Left renal cortex interstitium (tissue), 4 donors: ENCODE measurements around the gene RBP3. TPM values are rescaled to one million over a fixed set of nuclear protein-coding genes. Genes with fewer than 3 reads are reported as not detected.

ENCODE experiments used
- DNase-seq, 4 donors: peaks; one replicate each; pipeline ENCODE4 v3.0.0-alpha.2; 2013; ENCODE audit warnings: low read depth in 4 of 4, low spot score in 2 of 4, missing footprints in 1 of 4
- polyA plus RNA-seq, 4 donors: library from polyadenylated mRNA; unstranded; fragments of 120-200 nt; gene quantifications; one replicate each; pipeline ENCODE4 v1.2.1, GENCODE V29; 2013; ENCODE audit not compliant: insufficient read length in 4 of 4

RBP3 gene
- polyA plus RNA-seq, 4 donors: 0.13 to 0.17 (median 0.16) TPM

DNA sequence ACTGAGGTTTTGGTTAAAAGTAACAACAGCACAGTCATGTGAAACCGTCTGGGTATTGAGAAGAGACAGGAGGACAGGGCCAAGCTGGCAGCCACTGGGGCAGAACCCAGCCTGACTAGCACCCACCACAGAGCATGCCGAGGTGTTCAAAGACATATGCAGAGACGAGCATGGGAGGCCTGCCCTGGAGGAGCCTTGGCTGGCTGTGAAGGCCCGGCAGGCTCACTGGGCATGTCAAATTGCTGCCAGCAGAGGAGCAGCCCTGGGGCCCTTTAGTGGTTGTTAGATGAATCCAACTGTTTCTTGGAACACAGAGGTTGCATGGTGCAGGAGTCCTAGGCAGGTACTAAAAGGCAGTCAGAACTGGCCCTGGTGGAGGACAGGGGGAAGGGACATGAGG, 30.9 kb upstream of the RBP3 start:
- no peak for DNase-seq

DNA sequence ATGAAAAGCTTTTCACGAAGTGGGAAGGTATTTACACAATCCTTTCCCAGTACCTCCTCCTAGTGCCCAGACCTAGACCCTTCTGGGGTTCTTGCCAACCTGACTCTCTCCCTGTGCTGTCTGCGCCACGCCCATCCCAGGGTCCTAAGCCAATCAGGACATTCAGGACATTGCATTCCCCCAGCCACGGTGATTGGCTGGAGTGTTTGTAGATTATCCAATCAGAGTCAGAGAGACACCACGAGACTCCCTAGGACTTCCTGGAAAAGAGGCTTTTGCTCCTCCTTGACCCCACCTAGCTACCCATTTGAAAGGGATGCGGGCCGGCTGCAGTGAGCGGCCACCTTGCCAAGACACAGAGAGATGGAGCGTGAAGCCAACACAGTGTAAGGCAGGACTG, 29.5 kb upstream of the RBP3 start:
- no peak for DNase-seq

DNA sequence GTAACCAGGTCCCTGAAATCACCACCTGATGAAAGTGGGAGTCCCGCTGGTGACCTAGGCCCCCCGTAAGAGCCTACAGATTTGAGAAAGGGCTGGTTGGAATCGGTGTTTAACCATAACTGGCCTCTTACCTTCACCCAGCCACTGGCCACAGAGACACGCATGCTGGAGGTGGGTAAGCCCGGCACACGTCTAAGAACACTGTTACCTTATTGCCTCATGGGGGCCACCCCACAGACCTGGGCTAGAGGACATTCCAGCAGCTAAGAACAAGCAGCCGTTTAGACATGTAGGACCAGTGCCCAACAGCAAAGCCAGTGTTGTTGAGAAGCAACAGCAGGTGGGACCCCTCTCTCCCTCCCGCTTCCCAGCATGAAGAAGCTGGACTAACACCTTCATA, 28.4 kb upstream of the RBP3 start:
- no peak for DNase-seq

DNA sequence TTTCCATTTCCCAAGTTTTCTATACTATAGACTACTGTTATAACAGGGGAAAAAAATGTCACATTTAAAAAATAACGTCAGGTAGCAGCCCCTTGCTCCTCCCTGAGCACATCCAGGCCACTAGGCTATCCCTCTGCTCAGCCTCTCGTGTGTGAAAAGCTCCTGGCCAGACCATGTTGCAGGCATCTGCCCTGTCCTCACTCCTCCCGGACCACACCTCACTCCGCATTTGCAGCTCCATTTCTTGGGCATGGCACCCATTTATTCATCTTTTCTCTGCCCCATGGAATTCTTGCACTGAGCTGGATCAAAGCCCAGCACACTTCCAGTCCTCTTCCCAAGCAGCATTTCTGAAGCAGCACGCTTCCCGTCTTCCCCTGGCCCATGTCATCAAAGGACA, 27.4 kb upstream of the RBP3 start:
- DNase-seq: no peak

DNA sequence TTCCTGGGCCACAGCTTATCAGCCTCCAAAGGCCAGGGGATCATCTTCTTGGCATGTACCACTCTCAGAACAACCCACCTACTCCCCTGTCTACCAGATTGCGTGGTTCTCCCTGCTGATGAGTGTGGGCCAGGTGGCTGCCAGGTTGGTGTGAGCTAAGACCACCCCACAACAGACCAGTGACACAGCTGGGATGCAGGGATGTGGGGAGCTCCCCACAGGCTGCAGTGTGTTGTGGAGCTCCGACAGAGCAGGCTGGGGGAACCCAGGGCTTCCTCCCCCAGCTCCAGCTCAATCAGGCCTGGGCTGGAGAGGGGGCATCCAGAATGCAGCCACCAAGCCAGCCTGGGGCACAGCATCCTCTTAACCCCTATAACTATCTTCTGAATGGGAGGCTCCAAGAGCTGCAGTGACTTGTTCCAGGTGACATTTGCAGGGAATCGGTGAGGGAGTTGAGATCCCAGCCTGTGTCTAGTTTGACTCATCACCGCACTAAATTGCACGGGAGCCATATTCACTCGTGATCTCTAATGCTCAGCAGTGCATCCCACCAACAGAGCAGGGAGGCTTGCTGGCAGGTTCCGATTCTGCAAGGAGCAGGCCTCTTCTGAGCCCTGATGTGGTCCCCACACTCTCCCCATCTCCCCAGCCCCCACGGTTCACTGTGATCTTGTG, 26.5 kb upstream of the RBP3 start:
- no peak for DNase-seq

DNA sequence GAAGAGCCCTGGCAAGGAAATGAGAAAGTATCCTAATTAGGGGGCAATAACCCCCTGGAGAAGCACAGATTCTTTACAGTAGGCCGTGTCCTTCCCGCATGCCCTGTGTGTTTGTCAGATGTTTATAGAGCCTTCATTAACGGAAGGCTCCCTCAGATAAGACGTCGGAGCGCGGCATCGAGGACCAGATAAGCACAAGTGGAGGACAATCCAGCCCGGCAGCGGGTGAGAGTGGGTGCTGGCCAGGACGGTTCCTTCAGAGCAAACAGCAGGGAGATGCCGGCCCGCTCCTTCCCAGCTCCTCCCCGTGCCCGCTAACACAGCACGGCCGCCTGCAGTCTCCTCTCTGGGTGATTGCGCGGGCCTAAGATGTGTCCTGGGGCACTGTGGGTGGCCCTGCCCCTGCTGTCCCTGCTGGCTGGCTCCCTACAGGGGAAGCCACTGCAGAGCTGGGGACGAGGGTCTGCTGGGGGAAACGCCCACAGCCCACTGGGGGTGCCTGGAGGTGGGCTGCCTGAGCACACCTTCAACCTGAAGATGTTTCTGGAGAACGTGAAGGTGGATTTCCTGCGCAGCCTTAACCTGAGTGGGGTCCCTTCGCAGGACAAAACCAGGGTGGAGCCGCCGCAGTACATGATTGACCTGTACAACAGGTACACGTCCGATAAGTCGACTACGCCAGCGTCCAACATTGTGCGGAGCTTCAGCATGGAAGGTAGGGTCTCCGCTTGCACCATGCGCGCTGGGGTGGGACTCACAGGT, 25.7 kb upstream of the RBP3 start, which contains the start of gene GDF2:
Gene GDF2 (plus strand): TSS at position 155 of the 762 bp plus-strand sequence. CDS start 215 bp downstream, at position 370.
- DNase-seq: no peak

DNA sequence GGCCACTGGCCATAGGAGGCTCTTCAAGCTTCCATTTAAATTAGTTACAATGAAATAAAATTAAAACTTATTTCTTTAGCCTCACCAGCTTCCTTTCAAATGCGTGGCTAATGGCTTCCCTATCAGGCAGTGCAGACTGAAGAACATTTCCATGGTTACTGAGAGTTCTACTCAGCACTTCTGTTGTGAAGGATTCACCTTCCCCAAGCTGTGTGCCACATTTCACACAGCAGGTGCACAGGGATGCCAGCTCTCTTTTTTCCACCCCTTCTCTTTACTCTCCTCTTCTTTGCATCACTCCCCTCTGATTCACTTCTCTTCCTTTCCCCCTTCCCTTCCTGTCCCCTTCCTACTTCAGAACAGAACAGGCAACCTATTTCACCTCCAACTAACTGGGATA, 25.1 kb upstream of the RBP3 start:
- no peak for DNase-seq

DNA sequence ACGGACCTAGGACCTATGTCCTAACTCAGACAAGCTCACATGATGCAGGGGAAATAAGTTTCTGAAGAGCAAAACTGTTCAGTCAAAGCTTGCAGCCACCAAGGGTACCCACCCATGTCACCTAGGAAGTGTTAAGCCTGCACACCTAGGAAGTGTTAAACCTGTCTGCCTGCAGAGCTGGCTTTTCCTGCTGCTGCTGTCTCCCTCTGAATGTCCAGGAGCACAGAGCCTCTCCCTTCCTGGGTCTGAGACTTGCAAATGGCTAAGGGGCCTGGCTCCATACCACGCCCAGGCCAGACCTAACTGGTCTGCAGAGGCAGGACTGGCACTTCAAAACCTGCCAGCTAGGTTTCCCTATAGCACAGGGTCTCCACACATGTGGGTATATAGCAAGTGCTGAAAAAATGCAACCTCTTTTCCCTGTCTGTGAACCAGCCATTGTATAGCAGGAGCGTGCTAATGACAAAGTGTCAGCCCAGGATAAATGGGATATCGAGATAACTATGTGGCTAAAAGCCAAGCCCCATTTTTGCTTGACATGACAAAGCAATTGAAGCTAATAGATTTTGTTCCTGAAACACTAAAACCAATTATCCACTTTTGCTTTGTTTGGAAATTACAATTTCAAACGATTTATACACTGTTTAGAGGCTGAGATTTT, 24.4 kb upstream of the RBP3 start:
- no peak for DNase-seq

DNA sequence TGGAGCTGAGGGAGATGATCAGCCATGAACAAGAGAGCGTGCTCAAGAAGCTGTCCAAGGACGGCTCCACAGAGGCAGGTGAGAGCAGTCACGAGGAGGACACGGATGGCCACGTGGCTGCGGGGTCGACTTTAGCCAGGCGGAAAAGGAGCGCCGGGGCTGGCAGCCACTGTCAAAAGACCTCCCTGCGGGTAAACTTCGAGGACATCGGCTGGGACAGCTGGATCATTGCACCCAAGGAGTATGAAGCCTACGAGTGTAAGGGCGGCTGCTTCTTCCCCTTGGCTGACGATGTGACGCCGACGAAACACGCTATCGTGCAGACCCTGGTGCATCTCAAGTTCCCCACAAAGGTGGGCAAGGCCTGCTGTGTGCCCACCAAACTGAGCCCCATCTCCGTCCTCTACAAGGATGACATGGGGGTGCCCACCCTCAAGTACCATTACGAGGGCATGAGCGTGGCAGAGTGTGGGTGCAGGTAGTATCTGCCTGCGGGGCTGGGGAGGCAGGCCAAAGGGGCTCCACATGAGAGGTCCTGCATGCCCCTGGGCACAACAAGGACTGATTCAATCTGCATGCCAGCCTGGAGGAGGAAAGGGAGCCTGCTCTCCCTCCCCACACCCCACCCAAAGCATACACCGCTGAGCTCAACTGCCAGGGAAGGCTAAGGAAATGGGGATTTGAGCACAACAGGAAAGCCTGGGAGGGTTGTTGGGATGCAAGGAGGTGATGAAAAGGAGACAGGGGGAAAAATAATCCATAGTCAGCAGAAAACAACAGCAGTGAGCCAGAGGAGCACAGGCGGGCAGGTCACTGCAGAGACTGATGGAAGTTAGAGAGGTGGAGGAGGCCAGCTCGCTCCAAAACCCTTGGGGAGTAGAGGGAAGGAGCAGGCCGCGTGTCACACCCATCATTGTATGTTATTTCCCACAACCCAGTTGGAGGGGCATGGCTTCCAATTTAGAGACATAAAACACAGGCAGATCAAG, 22.6 kb upstream of the RBP3 start:
- no peak for DNase-seq

DNA sequence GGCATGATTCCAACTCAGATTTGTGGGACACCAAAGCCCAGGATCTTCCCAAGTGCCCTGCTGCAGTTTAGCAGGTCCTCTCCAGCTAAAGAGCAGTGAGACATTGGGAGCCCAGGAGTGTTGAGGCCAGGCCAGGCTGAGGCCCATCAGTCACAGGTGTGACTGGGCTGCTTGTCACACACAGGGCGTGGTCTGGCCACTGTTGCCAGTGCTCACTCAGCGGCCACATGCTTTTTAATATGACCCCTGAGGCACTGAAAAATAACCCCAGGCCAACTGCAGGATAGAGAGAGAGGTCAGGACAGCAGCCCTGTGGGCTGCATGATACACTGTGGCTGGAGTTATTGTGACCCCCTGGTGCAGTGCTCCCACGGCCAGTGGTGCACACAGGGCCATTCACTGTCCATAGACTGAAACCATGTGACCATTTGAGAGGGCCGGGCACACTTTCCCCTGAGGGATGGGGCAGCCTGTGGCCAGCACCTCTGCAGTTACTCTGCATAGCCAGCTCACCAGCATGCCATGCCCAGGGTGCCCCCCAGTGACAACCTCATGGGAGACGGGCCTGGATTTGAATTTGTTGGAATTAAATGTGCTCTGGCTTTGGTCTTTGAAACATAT, 21.7 kb upstream of the RBP3 start:
- DNase-seq: no peak

DNA sequence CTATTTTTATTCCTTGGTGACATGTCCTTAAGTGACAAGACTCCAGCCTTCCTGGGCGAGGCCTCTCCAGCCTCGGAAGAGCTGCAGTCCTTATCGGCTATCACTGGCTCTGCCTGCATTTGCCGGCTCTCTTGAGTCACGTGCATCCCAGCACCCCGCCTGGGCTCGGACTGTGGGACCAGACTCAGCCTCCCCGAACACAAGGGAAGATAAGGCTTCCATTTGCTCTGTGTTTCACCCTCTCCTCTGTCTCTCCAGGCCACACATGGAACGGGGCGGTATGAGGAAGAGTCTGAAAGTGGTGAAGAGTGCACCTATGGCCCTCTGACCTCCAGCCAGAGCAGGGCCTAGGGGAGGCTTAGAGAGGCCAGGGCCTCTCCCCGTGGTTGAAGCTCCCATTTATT, 21.2 kb upstream of the RBP3 start:
- DNase-seq: no peak

DNA sequence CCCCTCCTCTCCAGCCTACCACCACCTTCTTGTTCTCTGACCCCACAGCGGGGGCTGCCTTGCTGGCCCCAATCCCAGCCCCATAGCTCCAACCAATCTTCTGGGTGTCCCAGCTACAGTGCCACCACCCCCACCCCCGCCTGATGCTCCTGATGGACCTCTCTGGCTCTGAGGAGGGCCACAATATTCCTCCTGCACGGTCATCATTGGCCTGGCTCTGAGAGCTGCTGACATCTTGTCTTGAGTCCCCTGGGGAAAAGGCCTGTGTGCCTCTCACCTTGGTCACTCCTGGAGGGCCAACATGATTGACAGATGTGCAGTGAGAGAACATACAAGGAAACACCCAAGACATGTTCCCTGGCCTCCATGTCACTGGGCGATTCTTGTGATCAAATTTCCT, 18.3 kb upstream of the RBP3 start:
- DNase-seq: no peak

DNA sequence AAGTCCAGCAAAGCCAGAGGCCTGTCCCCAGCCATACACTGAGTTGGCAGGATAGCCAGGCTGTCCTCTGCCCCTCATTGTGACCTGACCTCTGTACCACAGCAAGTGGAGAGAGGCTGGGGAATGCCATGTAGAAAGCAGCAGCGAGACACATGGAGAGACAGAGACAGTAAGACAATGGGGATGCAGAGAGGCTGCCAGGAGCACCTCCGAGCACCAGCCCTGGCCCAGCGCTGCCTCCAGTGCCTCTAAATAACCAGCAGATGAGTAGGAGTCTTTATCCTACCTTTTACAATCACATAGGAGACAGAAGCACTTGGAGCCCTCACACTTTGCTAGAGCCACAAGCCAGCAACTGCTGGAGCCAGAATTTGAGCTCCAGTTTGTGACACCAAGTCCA, 17.8 kb upstream of the RBP3 start:
- no peak for DNase-seq

DNA sequence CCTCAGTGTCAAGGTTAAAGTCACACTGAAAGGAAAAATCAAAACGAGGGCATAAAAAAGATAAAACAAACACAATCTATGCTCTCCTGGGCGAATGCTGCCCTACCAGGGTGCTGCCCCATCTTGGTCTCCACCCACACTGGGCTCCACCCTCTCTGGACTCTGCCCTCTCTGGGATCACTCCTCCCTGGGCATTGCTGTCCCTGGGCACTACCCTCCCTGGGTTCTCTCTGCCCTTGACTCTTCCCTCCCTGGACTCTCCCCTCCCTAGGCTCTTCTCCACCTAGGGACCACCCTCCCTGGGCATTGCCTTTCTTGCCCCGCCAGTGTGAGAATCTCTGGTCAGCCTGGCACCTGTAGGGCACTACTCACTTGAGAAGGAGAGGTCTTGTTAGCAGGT, 17.4 kb upstream of the RBP3 start:
- no peak for DNase-seq

DNA sequence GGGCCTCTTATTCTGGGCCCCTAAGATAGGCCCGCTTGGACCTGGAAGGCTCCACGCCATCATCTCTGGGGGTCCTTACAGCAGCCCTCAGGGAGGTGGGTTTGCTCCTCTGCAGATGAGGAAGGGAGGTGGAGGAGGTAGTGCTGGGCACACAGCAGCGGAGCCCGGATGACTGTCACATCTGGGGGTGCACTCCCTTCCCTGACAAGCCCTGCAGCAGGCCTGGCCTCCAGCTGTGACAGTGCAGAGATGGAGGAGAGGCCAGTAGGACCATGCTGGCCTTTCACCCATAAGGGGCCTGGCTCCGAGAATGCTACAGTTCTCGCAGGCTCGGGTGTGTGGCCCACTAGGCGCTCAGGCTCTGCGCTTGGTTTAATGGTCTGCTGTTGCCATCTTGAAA, 16.7 kb upstream of the RBP3 start:
- no peak for DNase-seq

DNA sequence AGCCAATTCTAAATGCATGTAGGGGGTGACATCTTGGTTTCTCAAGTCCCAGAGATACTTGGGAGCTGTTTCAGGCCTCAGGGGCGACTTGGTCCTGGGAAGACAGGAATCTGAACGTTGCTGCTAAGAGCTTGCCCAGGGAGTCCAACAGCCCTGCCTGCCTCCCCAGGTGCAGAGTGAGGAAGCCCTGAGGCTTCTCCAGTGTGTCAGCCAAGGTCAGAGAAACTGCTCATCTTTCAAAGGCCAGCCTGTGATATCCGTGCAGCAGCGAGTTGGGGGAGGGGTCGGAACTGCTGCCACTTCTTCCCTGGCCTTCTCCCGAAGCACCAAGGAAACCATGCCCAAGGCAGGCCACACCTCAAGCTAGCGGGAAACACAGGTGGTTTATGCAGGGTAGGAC, 16.2 kb upstream of the RBP3 start:
- no peak for DNase-seq

DNA sequence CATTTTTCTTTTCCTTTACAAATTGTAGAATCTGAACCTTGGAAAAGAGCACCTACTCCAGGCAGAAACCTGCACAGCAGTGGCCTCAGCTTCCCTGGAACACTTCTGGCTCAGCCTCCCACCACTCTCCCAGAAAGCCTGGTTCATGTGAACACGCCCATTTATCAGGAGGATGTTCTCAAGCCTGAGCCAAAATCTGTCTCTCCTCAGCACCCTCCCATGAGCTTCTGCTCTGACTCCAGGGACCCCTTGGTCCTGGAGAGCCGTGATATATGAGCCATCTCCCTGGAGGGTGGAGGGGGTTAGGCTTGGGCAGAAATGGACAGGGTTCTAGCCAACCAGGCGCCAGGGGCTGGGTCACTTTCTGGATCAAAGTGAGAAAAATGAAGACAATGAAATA, 15.8 kb upstream of the RBP3 start:
- no peak for DNase-seq

DNA sequence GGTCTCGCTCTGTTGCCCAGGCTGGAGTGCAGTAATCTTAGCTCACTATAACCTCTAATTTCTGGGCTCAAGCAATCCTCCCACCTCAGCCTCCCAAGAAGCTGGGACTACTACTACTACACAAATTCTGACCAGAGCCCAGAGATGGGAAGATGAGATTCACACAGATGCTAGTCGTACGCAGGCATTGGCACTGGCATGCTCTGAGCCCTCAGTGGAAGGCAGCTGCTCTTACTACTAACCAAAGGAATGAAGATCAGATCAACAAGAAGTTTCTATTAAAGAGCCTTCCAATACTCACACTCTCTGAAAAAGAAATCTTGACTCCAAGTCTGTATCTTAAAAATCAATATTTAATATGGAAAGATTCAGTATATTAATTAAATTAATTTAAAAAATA, 15.2 kb upstream of the RBP3 start:
- DNase-seq: no peak

DNA sequence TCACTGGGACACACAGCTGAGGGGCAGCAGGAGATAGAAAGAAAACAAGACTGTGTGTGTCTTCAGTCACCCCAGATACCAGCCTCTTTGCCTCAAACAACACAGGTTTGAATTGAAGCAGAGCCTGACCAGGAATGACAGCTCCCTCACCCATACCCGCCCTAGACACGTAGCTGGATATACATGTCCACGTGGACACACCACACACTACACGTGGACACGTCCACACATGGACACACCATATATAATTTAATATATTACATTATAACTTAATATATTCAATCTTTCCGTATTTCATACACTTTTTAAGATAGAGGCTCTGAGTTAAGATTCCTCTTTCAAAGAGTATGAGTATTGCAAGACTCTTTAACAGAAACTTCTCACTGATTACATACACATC, 14.6 kb upstream of the RBP3 start:
- no peak for DNase-seq
